ENCODE measurements around the gene ETFA. TPM values are rescaled to one million over a fixed set of nuclear protein-coding genes. Genes with fewer than 3 reads are reported as not detected.
A peak's percentile ranks its signal among the peaks of the same experiment; 100 is the strongest.

ETFA gene
- total and polyA plus RNA-seq, 8 donors, result 102 to 148 (median 130) TPM

GRCh38 chr15:76239786-76240185, 71.5 kb downstream of the ETFA start:
- no peaks in the 10 kb centered on the region for H3K27me3 ChIP-seq
- H3K9me3 ChIP-seq, result no peaks in the 10 kb centered on the region
- H3K27ac ChIP-seq, result no peak overlapping the region
- no peak for DNase-seq
- H3K4me1 ChIP-seq, result no peaks in the 10 kb centered on the region
- intact Hi-C loops (cut with DNase I), result no loop called here
- TF ChIP-seq, protein P1, sequence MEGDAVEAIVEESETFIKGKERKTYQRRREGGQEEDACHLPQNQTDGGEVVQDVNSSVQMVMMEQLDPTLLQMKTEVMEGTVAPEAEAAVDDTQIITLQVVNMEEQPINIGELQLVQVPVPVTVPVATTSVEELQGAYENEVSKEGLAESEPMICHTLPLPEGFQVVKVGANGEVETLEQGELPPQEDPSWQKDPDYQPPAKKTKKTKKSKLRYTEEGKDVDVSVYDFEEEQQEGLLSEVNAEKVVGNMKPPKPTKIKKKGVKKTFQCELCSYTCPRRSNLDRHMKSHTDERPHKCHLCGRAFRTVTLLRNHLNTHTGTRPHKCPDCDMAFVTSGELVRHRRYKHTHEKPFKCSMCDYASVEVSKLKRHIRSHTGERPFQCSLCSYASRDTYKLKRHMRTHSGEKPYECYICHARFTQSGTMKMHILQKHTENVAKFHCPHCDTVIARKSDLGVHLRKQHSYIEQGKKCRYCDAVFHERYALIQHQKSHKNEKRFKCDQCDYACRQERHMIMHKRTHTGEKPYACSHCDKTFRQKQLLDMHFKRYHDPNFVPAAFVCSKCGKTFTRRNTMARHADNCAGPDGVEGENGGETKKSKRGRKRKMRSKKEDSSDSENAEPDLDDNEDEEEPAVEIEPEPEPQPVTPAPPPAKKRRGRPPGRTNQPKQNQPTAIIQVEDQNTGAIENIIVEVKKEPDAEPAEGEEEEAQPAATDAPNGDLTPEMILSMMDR (IDR thresholded peaks at IDR 0.05), result no peak
- peaks cover 0 to 7% of the 10 kb centered on the region in 2 donors for H3K36me3 ChIP-seq
- ATAC-seq, result no peak
- H3K4me3 ChIP-seq, result no peak overlapping the region

DNA sequence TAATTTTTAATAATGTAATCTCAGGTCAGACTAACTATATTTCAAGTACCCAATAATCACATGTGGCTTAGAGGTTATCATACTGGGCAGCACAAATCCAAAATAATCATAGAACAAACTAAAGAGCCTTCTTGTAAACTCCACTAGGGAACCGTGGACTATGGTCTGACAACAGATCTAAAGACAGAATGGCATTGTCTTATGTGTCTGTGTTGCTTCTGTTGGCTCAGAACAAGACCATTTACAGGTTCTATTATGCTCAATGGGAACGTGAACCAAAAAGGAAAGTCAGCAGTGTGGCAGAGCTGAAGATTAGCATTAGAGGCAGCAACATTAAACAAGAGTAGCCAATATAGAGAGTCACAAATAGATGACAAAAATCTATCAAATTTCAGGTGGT, 74.9 kb downstream of the ETFA start:
- no peaks in the 10 kb centered on the region for H3K4me1 ChIP-seq
- TF ChIP-seq, protein P1 (IDR thresholded peaks at IDR 0.05), result no peak
- H3K27ac ChIP-seq, result no peak overlapping the region
- H3K4me3 ChIP-seq, result no peak overlapping the region
- intact Hi-C loops (cut with DNase I), result no loop called here
- no peaks in the 10 kb centered on the region for H3K9me3 ChIP-seq
- no peaks in the 10 kb centered on the region for H3K27me3 ChIP-seq
- H3K36me3 ChIP-seq, result peaks cover 0 to 4% of the 10 kb centered on the region in 2 donors
- ATAC-seq (no peak), DNase-seq (no peak)

- Histone ChIP-seq H3K27ac (no peak overlapping the region), H3K4me1 (no peaks in the 10 kb centered on the region), H3K27me3 (no peaks in the 10 kb centered on the region), H3K36me3 (peaks cover 0 to 10% of the 10 kb centered on the region in 2 donors), H3K9me3 (no peaks in the 10 kb centered on the region), H3K4me3 (no peak overlapping the region)
- intact Hi-C loops (cut with DNase I), result no loop called here
- no peak for DNase-seq
- TF ChIP-seq, protein P1 (IDR thresholded peaks at IDR 0.05), result peak; percentile 31 to 49
- ATAC-seq, result peak; percentile 79
These were observed 76.0 kb downstream of the ETFA start for GRCh38 chr15:76235186-76235826.

GRCh38 chr15:76234337-76234889, 76.9 kb downstream of the ETFA start:
- no peak overlapping the region for H3K4me3 ChIP-seq
- TF ChIP-seq, protein P1 (IDR thresholded peaks at IDR 0.05), result no peak
- no peak overlapping the region for H3K27ac ChIP-seq
- DNase-seq (no peak), ATAC-seq (no peak)
- peaks cover 0 to 14% of the 10 kb centered on the region in 2 donors for H3K36me3 ChIP-seq
- no peaks in the 10 kb centered on the region for H3K27me3 ChIP-seq
- no peaks in the 10 kb centered on the region for H3K4me1 ChIP-seq
- no peaks in the 10 kb centered on the region for H3K9me3 ChIP-seq
- intact Hi-C loops (cut with DNase I), result no loop called here

GRCh38 chr15:76233921-76234320, 77.3 kb downstream of the ETFA start:
- H3K4me3 ChIP-seq, result no peak overlapping the region
- H3K9me3 ChIP-seq, result no peaks in the 10 kb centered on the region
- TF ChIP-seq, protein P1 (IDR thresholded peaks at IDR 0.05), result no peak
- ATAC-seq (no peak), DNase-seq (no peak)
- H3K4me1 ChIP-seq, result no peaks in the 10 kb centered on the region
- H3K27ac ChIP-seq, result no peak overlapping the region
- intact Hi-C loops (cut with DNase I), result no loop called here
- peaks cover 0 to 19% of the 10 kb centered on the region in 2 donors for H3K36me3 ChIP-seq
- H3K27me3 ChIP-seq, result no peaks in the 10 kb centered on the region
